DND-41 (cell line): Measurements from ENCODE around the gene OR5T3.

Source experiments
- CTCF ChIP-seq: IDR thresholded peaks from 2 replicates; pipeline ENCODE4 v1.5.1; 2012; ENCODE audit warnings: borderline replicate concordance, low read length, moderate library complexity, mild to moderate bottlenecking; ENCODE audit not compliant: poor library complexity, severe bottlenecking; ENCODE audit errors: extremely low read depth
- EZH2 ChIP-seq: IDR thresholded peaks from 3 replicates; pipeline ENCODE4 v1.6.1; 2012; ENCODE audit warnings: borderline replicate concordance, low read depth, mild to moderate bottlenecking, moderate library complexity, low read length, inconsistent platforms; ENCODE audit not compliant: severe bottlenecking

GRCh38 chr11:56296898-56297297 is 44.8 kb downstream of the OR5T3 start:
- TF ChIP-seq CTCF = no peak
- no peak for TF ChIP-seq EZH2
